NCI-H345 treated with DMSO at 0.1 percent for 48 hours (cell line): ENCODE data around the gene DNAI2.
"Not testable (repeated sequence)": the region's sequence is repeated elsewhere in the genome, so short reads cannot be mapped to it uniquely, and the experiment has no call there.

Source experiments
- DNase-seq: peaks from one replicate; lab custom pipeline; 2025; ENCODE audit not compliant: unreplicated experiment; lab: John Stamatoyannopoulos, UW

Gene DNAI2

GRCh38 chr17:74274709-74275340, 791 bp downstream of the DNAI2 start:
- DNase-seq = peak; percentile 52

- DNase-seq = no peak
Measured at GRCh38 chr17:74276051-74276476, 2.0 kb downstream of the DNAI2 start.

GRCh38 chr17:74276541-74277009, 2.5 kb downstream of the DNAI2 start:
- DNase-seq = no peak

- DNase-seq = no peak
Measured at GRCh38 chr17:74277935-74278334, 3.9 kb downstream of the DNAI2 start.

GRCh38 chr17:74279617-74280016, 5.6 kb downstream of the DNAI2 start:
- not testable (repeated sequence) for DNase-seq

- DNase-seq = no peak
Measured at GRCh38 chr17:74280093-74280513, 6.1 kb downstream of the DNAI2 start.

- no peak for DNase-seq
Measured at GRCh38 chr17:74281799-74282198, 7.8 kb downstream of the DNAI2 start.

GRCh38 chr17:74282274-74282586, 8.2 kb downstream of the DNAI2 start:
- not testable (repeated sequence) for DNase-seq

- DNase-seq = no peak
Measured at GRCh38 chr17:74282587-74283370, 8.7 kb downstream of the DNAI2 start.

- DNase-seq = no peak
Measured at GRCh38 chr17:74283371-74283673, 9.3 kb downstream of the DNAI2 start.

- DNase-seq = no peak
Measured at GRCh38 chr17:74287031-74287602, 13.1 kb downstream of the DNAI2 start.

- no peak for DNase-seq
Measured at GRCh38 chr17:74288785-74289184, 14.8 kb downstream of the DNAI2 start.

GRCh38 chr17:74289688-74290087, 15.7 kb downstream of the DNAI2 start:
- no peak for DNase-seq

GRCh38 chr17:74290340-74290739, 16.3 kb downstream of the DNAI2 start:
- DNase-seq = no peak

- DNase-seq = no peak
Measured at GRCh38 chr17:74292495-74292894, 18.5 kb downstream of the DNAI2 start.

- no peak for DNase-seq
Measured at GRCh38 chr17:74295625-74296547, 21.9 kb downstream of the DNAI2 start.

- peak; percentile 20 for DNase-seq
Measured at GRCh38 chr17:74296548-74296936, 22.5 kb downstream of the DNAI2 start.

GRCh38 chr17:74297941-74298340, 23.9 kb downstream of the DNAI2 start:
- no peak for DNase-seq

GRCh38 chr17:74298778-74299177, 24.7 kb downstream of the DNAI2 start:
- DNase-seq = no peak

- no peak for DNase-seq
Measured at GRCh38 chr17:74299226-74300009, 25.4 kb downstream of the DNAI2 start.

- DNase-seq = no peak
Measured at GRCh38 chr17:74303305-74303704, 29.3 kb downstream of the DNAI2 start.
